ENCODE results near the gene OLIG2.

OLIG2 gene

DNA sequence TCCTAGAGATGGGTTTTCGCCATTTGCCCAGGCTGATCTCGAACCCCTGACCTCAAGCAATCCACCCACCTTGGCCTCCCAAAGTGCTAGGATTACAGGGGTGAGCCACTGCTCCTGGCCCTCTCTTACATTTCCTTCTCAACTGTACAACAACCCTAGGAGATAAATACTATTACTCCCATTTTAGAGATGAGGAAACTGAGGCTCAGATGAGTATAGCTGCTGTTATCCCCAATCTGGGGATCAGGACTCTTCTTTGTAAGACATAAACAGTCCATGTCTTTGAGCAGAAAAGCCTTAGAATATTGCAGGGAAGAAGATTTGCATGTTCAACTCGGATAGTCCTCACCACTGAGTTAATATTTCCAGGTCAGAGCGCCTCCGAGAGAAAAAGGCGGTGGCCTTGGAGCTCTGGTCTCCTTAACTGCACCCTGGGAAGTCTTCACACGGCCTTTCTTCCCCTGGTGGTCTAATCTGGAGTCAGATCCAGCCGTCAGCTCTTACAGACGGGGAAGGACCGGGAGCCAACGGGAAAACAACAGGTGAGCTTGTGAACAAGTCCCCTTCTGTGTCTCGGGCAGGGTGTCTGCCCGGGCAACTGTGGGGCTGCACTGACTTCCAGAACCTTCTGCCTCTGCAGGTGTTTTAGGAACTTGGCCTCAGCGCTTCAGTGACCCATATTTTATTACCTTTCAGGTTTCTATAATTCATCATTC lies 38.3 kb downstream of the OLIG2 start:
- ChIA-PET CTCF (no interaction called here), POLR2A (no interaction called here)
- TF ChIP-seq, protein P1, sequence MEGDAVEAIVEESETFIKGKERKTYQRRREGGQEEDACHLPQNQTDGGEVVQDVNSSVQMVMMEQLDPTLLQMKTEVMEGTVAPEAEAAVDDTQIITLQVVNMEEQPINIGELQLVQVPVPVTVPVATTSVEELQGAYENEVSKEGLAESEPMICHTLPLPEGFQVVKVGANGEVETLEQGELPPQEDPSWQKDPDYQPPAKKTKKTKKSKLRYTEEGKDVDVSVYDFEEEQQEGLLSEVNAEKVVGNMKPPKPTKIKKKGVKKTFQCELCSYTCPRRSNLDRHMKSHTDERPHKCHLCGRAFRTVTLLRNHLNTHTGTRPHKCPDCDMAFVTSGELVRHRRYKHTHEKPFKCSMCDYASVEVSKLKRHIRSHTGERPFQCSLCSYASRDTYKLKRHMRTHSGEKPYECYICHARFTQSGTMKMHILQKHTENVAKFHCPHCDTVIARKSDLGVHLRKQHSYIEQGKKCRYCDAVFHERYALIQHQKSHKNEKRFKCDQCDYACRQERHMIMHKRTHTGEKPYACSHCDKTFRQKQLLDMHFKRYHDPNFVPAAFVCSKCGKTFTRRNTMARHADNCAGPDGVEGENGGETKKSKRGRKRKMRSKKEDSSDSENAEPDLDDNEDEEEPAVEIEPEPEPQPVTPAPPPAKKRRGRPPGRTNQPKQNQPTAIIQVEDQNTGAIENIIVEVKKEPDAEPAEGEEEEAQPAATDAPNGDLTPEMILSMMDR (IDR thresholded peaks at IDR 0.05; ENCODE audit: insufficient read depth, low read length, missing control alignments) = no peak
- DNase-seq (ENCODE audit: low read depth, low spot score) = no peak
- H3K4me3 ChIP-seq (ENCODE audit: low read depth, low read length) = no peak overlapping the region

- H3K4me3 ChIP-seq (ENCODE audit: low read depth, low read length) = no peak overlapping the region
- ChIA-PET POLR2A (no interaction called here), CTCF (interaction anchor here (1.5 kb wide), 1 partner anchor 124 kb away, joined by 3 read pairs; no protein-coding TSS in a partner anchor)
- no peak for DNase-seq (ENCODE audit: low read depth, low spot score)
- TF ChIP-seq, protein P1 (IDR thresholded peaks at IDR 0.05; ENCODE audit: insufficient read depth, low read length, missing control alignments) = no peak
Observed at GRCh38 chr21:33064623-33065390, 39.1 kb downstream of the OLIG2 start.

DNA sequence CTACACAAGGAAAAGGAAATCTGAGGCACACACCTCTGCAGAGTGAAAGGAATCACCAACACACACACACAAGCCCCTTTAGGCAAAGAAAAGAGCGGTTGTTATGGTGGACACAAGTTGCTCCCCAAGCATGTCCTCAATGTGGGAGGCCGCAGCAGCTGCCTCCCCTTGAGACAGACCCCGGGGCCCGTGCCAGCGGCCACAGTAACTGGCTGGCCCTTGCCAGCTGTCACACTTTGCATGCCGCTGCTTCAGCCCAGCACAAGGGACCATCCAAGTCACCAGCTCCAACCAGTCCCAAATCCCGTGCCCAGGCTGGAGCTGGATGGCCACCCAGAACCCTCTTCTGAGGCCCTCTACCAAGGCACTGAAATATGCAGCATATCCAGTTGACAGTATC lies 41.3 kb downstream of the OLIG2 start:
- ChIA-PET POLR2A (interaction anchor here (0.7 kb wide), 1 partner anchor 13 kb away, joined by 3 read pairs; no protein-coding TSS in a partner anchor), CTCF (no interaction called here)
- TF ChIP-seq, protein P1 (IDR thresholded peaks at IDR 0.05; ENCODE audit: insufficient read depth, low read length, missing control alignments) = no peak
- H3K4me3 ChIP-seq (ENCODE audit: low read depth, low read length) = no peak overlapping the region
- DNase-seq (ENCODE audit: low read depth, low spot score) = no peak

DNA sequence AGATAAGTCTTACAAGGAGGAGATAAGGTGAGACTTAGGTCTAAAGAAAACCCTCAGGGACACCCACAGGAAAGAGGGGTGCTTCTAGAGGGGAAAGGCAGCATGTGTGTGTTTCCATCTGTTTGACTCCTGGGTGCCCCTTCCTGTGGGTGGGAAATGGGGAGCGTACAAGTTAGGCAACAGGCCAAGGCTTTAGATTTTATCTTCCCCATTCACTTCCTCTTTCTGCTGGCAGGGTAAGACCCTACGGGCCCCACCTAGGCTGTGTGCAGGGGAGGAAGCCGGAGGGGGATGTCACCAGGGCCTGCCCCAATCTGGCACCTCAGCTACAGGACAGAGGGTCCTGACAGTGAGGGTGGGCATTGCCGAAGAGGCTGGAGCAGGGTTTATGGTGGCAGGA lies 41.7 kb downstream of the OLIG2 start:
- POLR2A ChIA-PET = interaction anchor here (0.7 kb wide), 1 partner anchor 13 kb away, joined by 3 read pairs; no protein-coding TSS in a partner anchor
- CTCF ChIA-PET = no interaction called here
- no peak overlapping the region for H3K4me3 ChIP-seq (ENCODE audit: low read depth, low read length)
- DNase-seq (ENCODE audit: low read depth, low spot score) = no peak
- TF ChIP-seq, protein P1 (IDR thresholded peaks at IDR 0.05; ENCODE audit: insufficient read depth, low read length, missing control alignments) = no peak

DNA sequence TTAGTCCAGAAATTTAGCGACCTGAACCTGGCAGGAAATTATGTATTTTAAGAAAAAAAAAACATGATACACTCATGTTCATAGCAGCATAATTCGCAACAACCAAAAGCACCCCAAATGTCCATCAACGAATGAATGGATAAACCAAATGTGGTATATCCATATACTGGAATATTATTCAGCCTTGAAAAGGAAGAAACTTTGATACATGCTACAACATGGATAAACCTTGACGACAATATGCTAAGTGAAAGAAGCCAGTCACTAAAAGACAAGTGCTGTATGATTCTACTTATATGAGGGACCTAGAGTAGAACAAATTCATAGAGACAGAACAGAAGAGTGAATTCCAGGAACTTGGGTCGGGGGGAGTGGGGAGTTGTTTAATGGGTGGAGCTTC lies 43.5 kb downstream of the OLIG2 start:
- CTCF ChIA-PET = no interaction called here
- H3K4me3 ChIP-seq (ENCODE audit: low read depth, low read length) = no peak overlapping the region
- TF ChIP-seq, protein P1 (IDR thresholded peaks at IDR 0.05; ENCODE audit: insufficient read depth, low read length, missing control alignments) = no peak
- no peak for DNase-seq (ENCODE audit: low read depth, low spot score)
- POLR2A ChIA-PET = no interaction called here

- ChIA-PET CTCF (no interaction called here), POLR2A (no interaction called here)
- TF ChIP-seq, protein P1 (IDR thresholded peaks at IDR 0.05; ENCODE audit: insufficient read depth, low read length, missing control alignments) = no peak
- no peak overlapping the region for H3K4me3 ChIP-seq (ENCODE audit: low read depth, low read length)
- no peak for DNase-seq (ENCODE audit: low read depth, low spot score)
Observed at GRCh38 chr21:33069645-33069993, 43.9 kb downstream of the OLIG2 start.

Measured in AG04449 (cell line).